H9 (cell line): Measurements from ENCODE around the gene ASAP3. TPM values are rescaled to one million over a fixed set of nuclear protein-coding genes. Genes with fewer than 3 reads are reported as not detected.

Experiments
- DNase-seq: peaks from one replicate; pipeline ENCODE4 v3.0.0-alpha.2; 2017
- H2AFZ ChIP-seq: one replicate; pipeline ENCODE4 v1.6.1; 2013; ENCODE audit warnings: mild to moderate bottlenecking, low read length, control low read depth, moderate library complexity
- H2AK5ac ChIP-seq: 2 replicates; pipeline ENCODE4 v1.6.1; 2013; ENCODE audit warnings: low read length, control low read depth, mixed read lengths; ENCODE audit not compliant: insufficient read length
- H2BK120ac ChIP-seq: one replicate; pipeline ENCODE4 v1.6.1; 2013; ENCODE audit warnings: low read depth, mild to moderate bottlenecking, low read length, control low read depth, inconsistent platforms; ENCODE audit not compliant: poor library complexity, severe bottlenecking
- H2BK12ac ChIP-seq: 2 replicates; pipeline ENCODE4 v1.6.1; 2013; ENCODE audit warnings: low read length, control low read depth, mixed read lengths, low read depth; ENCODE audit not compliant: insufficient read length
- H2BK15ac ChIP-seq: 2 replicates; pipeline ENCODE4 v1.6.1; 2013; ENCODE audit warnings: low read depth, low read length, control low read depth
- H2BK20ac ChIP-seq: one replicate; pipeline ENCODE4 v1.6.1; 2013; ENCODE audit warnings: low read depth, mild to moderate bottlenecking, low read length, control low read depth, inconsistent platforms; ENCODE audit not compliant: poor library complexity, severe bottlenecking
- H2BK5ac ChIP-seq: 2 replicates; pipeline ENCODE4 v1.6.1; 2013; ENCODE audit warnings: low read length, control low read depth, mixed read lengths; ENCODE audit not compliant: insufficient read length
- H3K14ac ChIP-seq: 2 replicates; pipeline ENCODE4 v1.6.1; 2013; ENCODE audit warnings: low read length, control low read depth; ENCODE audit not compliant: insufficient read depth
- H3K18ac ChIP-seq: 2 replicates; pipeline ENCODE4 v1.6.1; 2013; ENCODE audit warnings: low read depth, mild to moderate bottlenecking, mixed read lengths, low read length, control low read depth; ENCODE audit not compliant: insufficient read length
- H3K23ac ChIP-seq: 2 replicates; pipeline ENCODE4 v1.6.1; 2013; ENCODE audit warnings: low read length, control low read depth, mixed read lengths, low read depth; ENCODE audit not compliant: insufficient read length
- H3K23me2 ChIP-seq: 2 replicates; pipeline ENCODE4 v1.6.1; 2013; ENCODE audit warnings: low read depth, mild to moderate bottlenecking, mixed read lengths, low read length, control low read depth; ENCODE audit not compliant: insufficient read length, poor library complexity, severe bottlenecking
- H3K27ac ChIP-seq: 2 replicates; pipeline ENCODE4 v1.5.1; 2013; ENCODE audit warnings: low read length, control low read depth, mixed read lengths, low read depth; ENCODE audit not compliant: insufficient read length
- H3K27me3 ChIP-seq: 2 replicates; pipeline ENCODE4 v1.6.1; 2013; ENCODE audit warnings: low read length, control low read depth, inconsistent platforms; ENCODE audit not compliant: insufficient read depth
- H3K4ac ChIP-seq: 2 replicates; pipeline ENCODE4 v1.6.1; 2013; ENCODE audit warnings: low read depth, mild to moderate bottlenecking, control low read depth, inconsistent platforms, low read length, moderate library complexity
- H3K4me1 ChIP-seq: 2 replicates; pipeline ENCODE4 v1.6.1; 2013; ENCODE audit warnings: low read length, control low read depth, inconsistent platforms; ENCODE audit not compliant: insufficient read depth
- H3K4me2 ChIP-seq: 2 replicates; pipeline ENCODE4 v1.6.1; 2013; ENCODE audit warnings: low read length, control low read depth, mixed read lengths; ENCODE audit not compliant: insufficient read length, insufficient read depth
- H3K56ac ChIP-seq: 2 replicates; pipeline ENCODE4 v1.6.1; 2013; ENCODE audit warnings: low read depth, mild to moderate bottlenecking, mixed read lengths, low read length, control low read depth; ENCODE audit not compliant: insufficient read length
- H3K79me1 ChIP-seq: 2 replicates; pipeline ENCODE4 v1.6.1; 2013; ENCODE audit warnings: low read depth, mild to moderate bottlenecking, moderate library complexity, low read length, control low read depth, inconsistent platforms; ENCODE audit not compliant: insufficient read depth, poor library complexity, severe bottlenecking
- H3K79me2 ChIP-seq: 2 replicates; pipeline ENCODE4 v1.6.1; 2013; ENCODE audit warnings: low read length, control low read depth, inconsistent platforms; ENCODE audit not compliant: insufficient read depth
- H3K9ac ChIP-seq: 2 replicates; pipeline ENCODE4 v1.6.1; 2013; ENCODE audit warnings: low read length, control low read depth, mixed read lengths; ENCODE audit not compliant: insufficient read length; ENCODE audit errors: extremely low read depth
- H3K9me3 ChIP-seq: one replicate; pipeline ENCODE4 v1.6.1; 2013; ENCODE audit warnings: low read depth, low read length, inconsistent platforms; ENCODE audit not compliant: control insufficient read depth
- H3T11ph ChIP-seq: one replicate; pipeline ENCODE4 v1.6.1; 2013; ENCODE audit warnings: mild to moderate bottlenecking, low read length, control low read depth, inconsistent platforms
- H4K20me1 ChIP-seq: one replicate; pipeline ENCODE4 v1.6.1; 2013; ENCODE audit not compliant: control insufficient read depth, insufficient read length, insufficient read depth
- H4K5ac ChIP-seq: 2 replicates; pipeline ENCODE4 v1.6.1; 2013; ENCODE audit warnings: low read depth, mild to moderate bottlenecking, mixed read lengths, low read length, control low read depth; ENCODE audit not compliant: insufficient read length
- H4K8ac ChIP-seq: replicated peaks from 2 replicates; pipeline ENCODE4 v1.6.1; 2013; ENCODE audit warnings: low read length, control low read depth, mixed read lengths, low read depth; ENCODE audit not compliant: insufficient read length
- H4K91ac ChIP-seq: 2 replicates; pipeline ENCODE4 v1.6.1; 2013; ENCODE audit warnings: low read depth, mild to moderate bottlenecking, moderate library complexity, mixed read lengths, low read length, control low read depth; ENCODE audit not compliant: insufficient read length
- H3K27ac Mint-ChIP-seq, 3 experiments: 2 replicates in 2 of 3; 3 replicates in 1 of 3; pipeline ENCODE4 v1.8.0; 2020 to 2021; ENCODE audit warnings: mixed read lengths in 3 of 3, mild to moderate bottlenecking in 1 of 3, moderate library complexity in 1 of 3
- H3K27me3 Mint-ChIP-seq: 2 replicates; pipeline ENCODE4 v1.8.0; 2021; ENCODE audit warnings: low read depth, mild to moderate bottlenecking, moderate library complexity, mixed read lengths
- H3K36me3 Mint-ChIP-seq, 3 experiments: 2 replicates in 2 of 3; 3 replicates in 1 of 3; pipeline ENCODE4 v1.8.0; 2020 to 2021; ENCODE audit warnings: low read depth in 3 of 3, mixed read lengths in 3 of 3; ENCODE audit not compliant: insufficient read depth in 1 of 3
- H3K4me1 Mint-ChIP-seq, 2 experiments: 2 replicates each; pipeline ENCODE4 v1.8.0; 2020; ENCODE audit warnings: mixed read lengths in 2 of 2
- H3K4me3 Mint-ChIP-seq, 2 experiments: 2 replicates in 1 of 2; 3 replicates in 1 of 2; pipeline ENCODE4 v1.8.0; 2020 to 2021; ENCODE audit warnings: mild to moderate bottlenecking in 2 of 2, mixed read lengths in 2 of 2, moderate library complexity in 1 of 2
- H3K9me3 Mint-ChIP-seq, 2 experiments: 2 replicates in 1 of 2; 3 replicates in 1 of 2; pipeline ENCODE4 v1.8.0; 2020; ENCODE audit warnings: mild to moderate bottlenecking in 2 of 2, mixed read lengths in 2 of 2, moderate library complexity in 1 of 2
- CTCF ChIP-seq: fragments of 200-600 bp; sonication (generic); conservative IDR thresholded peaks from 3 replicates; pipeline ENCODE4 v1.8.0; 2021; ENCODE audit warnings: antibody characterized with exemption, mild to moderate bottlenecking
- WGBS: extraction: QIAGEN DNeasy Blood & Tissue Kit; methylation state at CpG from one replicate; pipeline ENCODE4 v1.1.7; 2013; ENCODE audit warnings: missing lambda C conversion rate, low lambda C conversion rate, mixed read lengths; ENCODE audit not compliant: insufficient read length; ENCODE audit errors: extremely low coverage; 5-methylcytosine and 5-hydroxymethylcytosine counted together
- total RNA-seq: library from RNA; stranded (reverse); gene quantifications from 2 replicates; pipeline ENCODE4 v1.2.1, GENCODE V29; 2021

Gene ASAP3
- total RNA-seq, 1 experiment from 2014 or later, result 26.7 TPM

- Histone ChIP-seq H2BK20ac (no peak overlapping the region), H3K4me2 (no peak overlapping the region), H2BK120ac (no peak overlapping the region), H3K4ac (no peak overlapping the region), H3K14ac (no peak overlapping the region), H2BK15ac (no peak overlapping the region), H2AK5ac (no peak overlapping the region), H3K27ac (no peak overlapping the region), H2AFZ (no peak overlapping the region), H2BK12ac (no peak overlapping the region), H3K23me2 (no peaks in the 10 kb centered on the region), H4K20me1 (no peaks in the 10 kb centered on the region), H4K5ac (no peak overlapping the region), H3K27me3 (peaks cover 39% of the 10 kb centered on the region), H3K18ac (no peak overlapping the region), H3K9me3 (peaks cover 7% of the 10 kb centered on the region), H3K79me2 (no peaks in the 10 kb centered on the region), H3K23ac (no peak overlapping the region), H3K79me1 (no peaks in the 10 kb centered on the region), H3T11ph (no peak overlapping the region), H3K4me1 (no peaks in the 10 kb centered on the region; the same call in 1 of the 2 replicates), H3K9ac (no peak overlapping the region), H4K8ac (no peak overlapping the region), H2BK5ac (no peak overlapping the region), H3K56ac (no peak overlapping the region), H4K91ac (no peak overlapping the region)
- Mint-ChIP-seq H3K27ac (no peak overlapping the region), H3K4me3 (no peak overlapping the region), H3K9me3 (peaks cover 0 to 5% of the 10 kb centered on the region in 2 experiments; a peak in 1 of 5 replicates), H3K27me3 (no peaks in the 10 kb centered on the region), H3K4me1 (peaks cover 17 to 18% of the 10 kb centered on the region in 2 experiments), H3K36me3 (no peaks in the 10 kb centered on the region)
- TF ChIP-seq CTCF, result no peak
- DNase-seq, result no peak
- 100% methylated on average over 1 of the region's 2 CpGs for WGBS
Measured at GRCh38 chr1:23392125-23392855, 91.7 kb downstream of the ASAP3 start.
